ENCODE results near the gene PIGO. TPM values are rescaled to one million over a fixed set of nuclear protein-coding genes. Genes with fewer than 3 reads are reported as not detected.

Gene PIGO
- total and polyA plus RNA-seq, 9 of the 15 experiments (the other 6 are each of a cell fraction or from before 2014, with no cell fraction given), result 5.4 to 13.7 (median 9.7) TPM

DNA sequence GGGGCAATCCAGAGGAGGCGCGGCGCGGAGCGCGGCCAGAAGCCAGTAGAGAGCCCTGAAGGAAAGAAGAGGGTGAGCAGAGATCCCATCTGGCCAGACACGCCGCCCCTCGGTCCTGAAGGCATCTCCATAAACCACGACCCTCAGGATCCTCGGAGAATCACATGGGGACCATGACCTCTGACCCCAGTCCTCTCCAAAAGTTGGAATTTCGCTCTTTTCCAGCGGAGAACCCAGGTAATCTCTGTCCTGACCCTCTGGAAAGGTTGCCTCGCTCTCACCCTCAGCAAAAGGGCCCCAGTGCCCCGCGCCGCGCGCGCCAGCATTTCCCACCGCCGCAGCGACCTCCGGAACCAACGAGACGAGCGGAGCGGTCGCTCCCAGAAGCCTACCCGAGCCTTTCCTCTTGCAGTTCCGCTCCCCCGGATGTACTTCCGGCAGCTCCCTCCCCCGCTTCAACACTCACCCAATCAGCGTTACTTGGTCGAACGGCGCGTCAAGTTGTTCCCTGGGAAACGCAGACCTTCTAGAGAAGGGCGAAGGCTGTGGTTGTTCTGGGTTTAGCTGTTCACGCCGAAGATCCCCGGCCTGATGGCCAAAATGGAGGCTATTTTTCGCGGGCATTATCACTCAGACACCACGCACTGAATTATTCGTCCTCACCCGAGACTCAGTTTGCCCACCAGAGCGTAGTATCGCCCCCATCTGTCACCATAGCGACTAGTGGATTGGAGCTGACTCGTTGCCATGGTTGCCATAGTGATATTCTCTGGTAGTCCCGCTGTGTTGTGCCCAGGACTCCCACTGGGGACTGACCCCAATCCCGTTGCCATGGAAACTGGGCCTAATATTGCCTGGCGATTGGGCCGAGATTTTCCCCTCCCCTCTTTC lies 6.6 kb upstream of the PIGO start, which contains the start of gene STOML2 (continued):
- TF ChIP-seq, protein P1, sequence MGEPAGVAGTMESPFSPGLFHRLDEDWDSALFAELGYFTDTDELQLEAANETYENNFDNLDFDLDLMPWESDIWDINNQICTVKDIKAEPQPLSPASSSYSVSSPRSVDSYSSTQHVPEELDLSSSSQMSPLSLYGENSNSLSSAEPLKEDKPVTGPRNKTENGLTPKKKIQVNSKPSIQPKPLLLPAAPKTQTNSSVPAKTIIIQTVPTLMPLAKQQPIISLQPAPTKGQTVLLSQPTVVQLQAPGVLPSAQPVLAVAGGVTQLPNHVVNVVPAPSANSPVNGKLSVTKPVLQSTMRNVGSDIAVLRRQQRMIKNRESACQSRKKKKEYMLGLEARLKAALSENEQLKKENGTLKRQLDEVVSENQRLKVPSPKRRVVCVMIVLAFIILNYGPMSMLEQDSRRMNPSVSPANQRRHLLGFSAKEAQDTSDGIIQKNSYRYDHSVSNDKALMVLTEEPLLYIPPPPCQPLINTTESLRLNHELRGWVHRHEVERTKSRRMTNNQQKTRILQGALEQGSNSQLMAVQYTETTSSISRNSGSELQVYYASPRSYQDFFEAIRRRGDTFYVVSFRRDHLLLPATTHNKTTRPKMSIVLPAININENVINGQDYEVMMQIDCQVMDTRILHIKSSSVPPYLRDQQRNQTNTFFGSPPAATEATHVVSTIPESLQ (CRISPR knock-in tag; IDR thresholded peaks at IDR 0.05), result 0 out of 2 replicates have a peak, but pooled peaks have one; percentile 33
- TF ChIP-seq GTF2E2 (tag; IDR thresholded peaks at IDR 0.05), result peak; percentile 75; the same call in 1 of the 2 replicates
- TF ChIP-seq GTF2F1 (IDR thresholded peaks at IDR 0.05; ENCODE audit: low read depth, low read length), result 0 out of 2 replicates have a peak, but pooled peaks have one; percentile 28
- TF ChIP-seq, protein P2, sequence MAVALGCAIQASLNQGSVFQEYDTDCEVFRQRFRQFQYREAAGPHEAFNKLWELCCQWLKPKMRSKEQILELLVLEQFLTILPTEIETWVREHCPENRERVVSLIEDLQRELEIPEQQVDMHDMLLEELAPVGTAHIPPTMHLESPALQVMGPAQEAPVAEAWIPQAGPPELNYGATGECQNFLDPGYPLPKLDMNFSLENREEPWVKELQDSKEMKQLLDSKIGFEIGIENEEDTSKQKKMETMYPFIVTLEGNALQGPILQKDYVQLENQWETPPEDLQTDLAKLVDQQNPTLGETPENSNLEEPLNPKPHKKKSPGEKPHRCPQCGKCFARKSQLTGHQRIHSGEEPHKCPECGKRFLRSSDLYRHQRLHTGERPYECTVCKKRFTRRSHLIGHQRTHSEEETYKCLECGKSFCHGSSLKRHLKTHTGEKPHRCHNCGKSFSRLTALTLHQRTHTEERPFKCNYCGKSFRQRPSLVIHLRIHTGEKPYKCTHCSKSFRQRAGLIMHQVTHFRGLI (CRISPR knock-in tag; IDR thresholded peaks at IDR 0.05), result no peak
- TF ChIP-seq SIN3A (IDR thresholded peaks at IDR 0.05; ENCODE audit: borderline replicate concordance in 2 of 2, control insufficient read depth in 1 of 2, low read depth in 2 of 2, low read length in 2 of 2), result peak; percentile 49 to 77; a peak in 3 of 4 replicates
- TF ChIP-seq, protein P3, sequence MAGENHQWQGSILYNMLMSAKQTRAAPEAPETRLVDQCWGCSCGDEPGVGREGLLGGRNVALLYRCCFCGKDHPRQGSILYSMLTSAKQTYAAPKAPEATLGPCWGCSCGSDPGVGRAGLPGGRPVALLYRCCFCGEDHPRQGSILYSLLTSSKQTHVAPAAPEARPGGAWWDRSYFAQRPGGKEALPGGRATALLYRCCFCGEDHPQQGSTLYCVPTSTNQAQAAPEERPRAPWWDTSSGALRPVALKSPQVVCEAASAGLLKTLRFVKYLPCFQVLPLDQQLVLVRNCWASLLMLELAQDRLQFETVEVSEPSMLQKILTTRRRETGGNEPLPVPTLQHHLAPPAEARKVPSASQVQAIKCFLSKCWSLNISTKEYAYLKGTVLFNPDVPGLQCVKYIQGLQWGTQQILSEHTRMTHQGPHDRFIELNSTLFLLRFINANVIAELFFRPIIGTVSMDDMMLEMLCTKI (IDR thresholded peaks at IDR 0.05; ENCODE audit: partially characterized antibody), result no peak
- TF ChIP-seq RFX5 (IDR thresholded peaks at IDR 0.05; ENCODE audit: low read depth, low read length), result 0 out of 2 replicates have a peak, but pooled peaks have one; percentile 17
- TF ChIP-seq, protein P4, sequence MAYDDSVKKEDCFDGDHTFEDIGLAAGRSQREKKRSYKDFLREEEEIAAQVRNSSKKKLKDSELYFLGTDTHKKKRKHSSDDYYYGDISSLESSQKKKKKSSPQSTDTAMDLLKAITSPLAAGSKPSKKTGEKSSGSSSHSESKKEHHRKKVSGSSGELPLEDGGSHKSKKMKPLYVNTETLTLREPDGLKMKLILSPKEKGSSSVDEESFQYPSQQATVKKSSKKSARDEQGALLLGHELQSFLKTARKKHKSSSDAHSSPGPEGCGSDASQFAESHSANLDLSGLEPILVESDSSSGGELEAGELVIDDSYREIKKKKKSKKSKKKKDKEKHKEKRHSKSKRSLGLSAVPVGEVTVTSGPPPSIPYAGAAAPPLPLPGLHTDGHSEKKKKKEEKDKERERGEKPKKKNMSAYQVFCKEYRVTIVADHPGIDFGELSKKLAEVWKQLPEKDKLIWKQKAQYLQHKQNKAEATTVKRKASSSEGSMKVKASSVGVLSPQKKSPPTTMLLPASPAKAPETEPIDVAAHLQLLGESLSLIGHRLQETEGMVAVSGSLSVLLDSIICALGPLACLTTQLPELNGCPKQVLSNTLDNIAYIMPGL (CRISPR knock-in tag; IDR thresholded peaks at IDR 0.05), result no peak
- no peak for TF ChIP-seq KAT2B (IDR thresholded peaks at IDR 0.05; ENCODE audit: low read depth, low read length)
- TF ChIP-seq CXXC5 (CRISPR knock-in tag; IDR thresholded peaks at IDR 0.05), result peak; percentile 72
- TF ChIP-seq MTA3 (IDR thresholded peaks at IDR 0.05; ENCODE audit: borderline replicate concordance), result 0 out of 2 replicates have a peak, but pooled peaks have one; percentile 62
- TF ChIP-seq ZNF140 (CRISPR knock-in tag; IDR thresholded peaks at IDR 0.05), result no peak
- no peak for TF ChIP-seq KHSRP (IDR thresholded peaks at IDR 0.05)
- peak; percentile 78 for TF ChIP-seq SNIP1 (IDR thresholded peaks at IDR 0.05; ENCODE audit: low read depth)
- TF ChIP-seq ZFP36 (IDR thresholded peaks at IDR 0.05; ENCODE audit: low read depth, low read length, partially characterized antibody), result peak; percentile 7
- 0 out of 2 replicates have a peak, but pooled peaks have one; percentile 19 for TF ChIP-seq ARID1B (IDR thresholded peaks at IDR 0.05)

All from K562 (cell line).